Measurements from ENCODE around the gene ADCY2.

The ADCY2 gene

GRCh38 chr5:7474821-7475403, 79.0 kb downstream of the ADCY2 start:
- Histone ChIP-seq H3K9me3 (peaks cover 0 to 7% (median 0%) of the 10 kb centered on the region in 3 donors), H3K36me3 (no peaks in the 10 kb centered on the region), H3K4me1 (no peaks in the 10 kb centered on the region), H3K4me3 (no peak overlapping the region), H3K27me3 (no peaks in the 10 kb centered on the region), H3K27ac (no peak overlapping the region)
- intact Hi-C loops (cut with DNase I; ENCODE audit: low total_unique reads), result no loop called here
- no peak for DNase-seq
- TF ChIP-seq, protein P1, sequence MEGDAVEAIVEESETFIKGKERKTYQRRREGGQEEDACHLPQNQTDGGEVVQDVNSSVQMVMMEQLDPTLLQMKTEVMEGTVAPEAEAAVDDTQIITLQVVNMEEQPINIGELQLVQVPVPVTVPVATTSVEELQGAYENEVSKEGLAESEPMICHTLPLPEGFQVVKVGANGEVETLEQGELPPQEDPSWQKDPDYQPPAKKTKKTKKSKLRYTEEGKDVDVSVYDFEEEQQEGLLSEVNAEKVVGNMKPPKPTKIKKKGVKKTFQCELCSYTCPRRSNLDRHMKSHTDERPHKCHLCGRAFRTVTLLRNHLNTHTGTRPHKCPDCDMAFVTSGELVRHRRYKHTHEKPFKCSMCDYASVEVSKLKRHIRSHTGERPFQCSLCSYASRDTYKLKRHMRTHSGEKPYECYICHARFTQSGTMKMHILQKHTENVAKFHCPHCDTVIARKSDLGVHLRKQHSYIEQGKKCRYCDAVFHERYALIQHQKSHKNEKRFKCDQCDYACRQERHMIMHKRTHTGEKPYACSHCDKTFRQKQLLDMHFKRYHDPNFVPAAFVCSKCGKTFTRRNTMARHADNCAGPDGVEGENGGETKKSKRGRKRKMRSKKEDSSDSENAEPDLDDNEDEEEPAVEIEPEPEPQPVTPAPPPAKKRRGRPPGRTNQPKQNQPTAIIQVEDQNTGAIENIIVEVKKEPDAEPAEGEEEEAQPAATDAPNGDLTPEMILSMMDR (IDR thresholded peaks at IDR 0.05), result no peak

- TF ChIP-seq, protein P1 (IDR thresholded peaks at IDR 0.05), result no peak
- Histone ChIP-seq H3K27me3 (no peaks in the 10 kb centered on the region), H3K9me3 (no peaks in the 10 kb centered on the region), H3K4me3 (no peak overlapping the region), H3K4me1 (no peaks in the 10 kb centered on the region), H3K27ac (no peak overlapping the region), H3K36me3 (no peaks in the 10 kb centered on the region)
- DNase-seq, result no peak
- intact Hi-C loops (cut with DNase I; ENCODE audit: low total_unique reads), result no loop called here
These were observed 82.5 kb downstream of the ADCY2 start for GRCh38 chr5:7478459-7478858.

DNA sequence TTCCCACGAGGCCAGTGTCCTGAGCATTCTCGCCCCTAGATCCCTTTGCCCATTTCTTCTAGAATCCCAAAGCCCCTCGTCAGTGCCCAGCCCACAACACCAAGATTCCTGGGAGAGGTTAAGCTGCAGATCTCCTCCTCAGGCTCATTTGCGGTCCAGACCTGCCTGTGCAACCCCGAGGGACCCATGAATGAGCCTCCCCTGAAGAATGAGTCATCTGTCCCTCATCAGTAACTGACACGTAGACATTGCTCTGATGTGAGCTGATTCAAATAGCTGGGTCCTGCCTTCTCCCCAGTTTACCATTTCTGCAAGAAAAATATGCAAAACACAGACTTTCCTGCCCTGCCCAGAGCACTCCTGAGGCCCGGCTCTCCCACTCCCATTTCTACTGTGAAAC, 92.8 kb downstream of the ADCY2 start:
- Histone ChIP-seq H3K9me3 (no peaks in the 10 kb centered on the region), H3K4me3 (no peak overlapping the region)
- no peak for DNase-seq

DNA sequence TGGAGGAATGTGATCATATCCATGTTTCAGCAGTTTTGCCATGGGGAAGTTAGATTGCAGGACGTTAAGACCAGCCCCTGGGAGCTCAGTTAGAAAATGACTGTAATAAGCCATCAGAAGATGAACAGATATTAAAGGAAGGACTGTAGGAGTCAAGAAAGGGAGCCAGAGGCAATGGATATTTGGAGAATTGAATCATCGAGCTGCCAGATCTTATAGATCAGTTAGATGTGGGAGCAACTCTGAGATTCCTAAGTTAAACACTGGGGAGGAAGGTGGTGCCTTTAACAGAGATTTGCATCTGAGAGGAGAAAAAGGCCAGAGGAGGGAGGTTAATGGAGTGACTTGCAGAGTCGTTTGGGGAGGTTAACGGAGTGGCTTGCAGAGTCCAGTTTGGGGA, 96.4 kb downstream of the ADCY2 start:
- Histone ChIP-seq H3K36me3 (no peaks in the 10 kb centered on the region), H3K9me3 (no peaks in the 10 kb centered on the region), H3K4me3 (no peak overlapping the region), H3K4me1 (peaks cover 0 to 22% (median 10%) of the 10 kb centered on the region in 4 donors), H3K27me3 (no peaks in the 10 kb centered on the region), H3K27ac (no peak overlapping the region)
- intact Hi-C loops (cut with DNase I; ENCODE audit: low total_unique reads), result no loop called here
- TF ChIP-seq, protein P1 (IDR thresholded peaks at IDR 0.05), result no peak
- no peak for DNase-seq

More for the DNA sequence above, 92.8 kb downstream of the ADCY2 start:
- no peak overlapping the region for H3K27ac ChIP-seq
- intact Hi-C loops (cut with DNase I; ENCODE audit: low total_unique reads), result no loop called here
- no peaks in the 10 kb centered on the region for H3K36me3 ChIP-seq
- no peaks in the 10 kb centered on the region for H3K27me3 ChIP-seq
- TF ChIP-seq, protein P1 (IDR thresholded peaks at IDR 0.05), result no peak
- no peaks in the 10 kb centered on the region for H3K4me1 ChIP-seq

DNA sequence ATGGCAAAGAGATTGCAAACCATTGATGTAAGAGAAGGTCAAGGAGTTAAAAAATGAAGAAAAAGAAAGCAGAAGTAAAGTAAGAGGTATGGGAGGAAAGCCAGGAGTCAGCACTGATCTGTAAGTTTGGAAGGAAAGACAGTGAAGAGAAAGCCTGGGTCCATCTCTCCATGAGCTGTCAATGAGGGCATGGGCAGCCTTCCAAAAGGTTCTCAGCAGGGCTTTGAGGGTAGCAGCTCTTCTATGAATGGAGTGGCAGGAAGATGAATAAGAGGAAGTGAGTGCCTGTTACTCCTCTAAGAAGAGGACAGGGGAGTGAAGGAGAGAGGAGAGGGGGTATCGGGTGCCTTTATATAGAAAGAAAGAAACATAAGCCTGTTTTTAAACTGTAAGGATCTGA, 97.1 kb downstream of the ADCY2 start:
- H3K9me3 ChIP-seq, result no peaks in the 10 kb centered on the region
- H3K4me3 ChIP-seq, result no peak overlapping the region
- TF ChIP-seq, protein P1 (IDR thresholded peaks at IDR 0.05), result no peak
- no peaks in the 10 kb centered on the region for H3K36me3 ChIP-seq
- no peaks in the 10 kb centered on the region for H3K27me3 ChIP-seq
- H3K27ac ChIP-seq, result no peak overlapping the region
- DNase-seq, result no peak
- intact Hi-C loops (cut with DNase I; ENCODE audit: low total_unique reads), result no loop called here
- H3K4me1 ChIP-seq, result peaks cover 0 to 22% (median 10%) of the 10 kb centered on the region in 4 donors

GRCh38 chr5:7493622-7494021, 97.7 kb downstream of the ADCY2 start:
- Histone ChIP-seq H3K36me3 (no peaks in the 10 kb centered on the region), H3K27ac (no peak overlapping the region), H3K9me3 (no peaks in the 10 kb centered on the region), H3K4me3 (no peak overlapping the region), H3K27me3 (no peaks in the 10 kb centered on the region), H3K4me1 (peaks cover 0 to 22% (median 10%) of the 10 kb centered on the region in 4 donors)
- no peak for DNase-seq
- intact Hi-C loops (cut with DNase I; ENCODE audit: low total_unique reads), result no loop called here
- TF ChIP-seq, protein P1 (IDR thresholded peaks at IDR 0.05), result no peak
